ENCODE measurements around the gene PCSK6. TPM values are rescaled to one million over a fixed set of nuclear protein-coding genes. Genes with fewer than 3 reads are reported as not detected.

The PCSK6 gene
- total RNA-seq, 2 experiments from 2014 or later = 0.57 TPM; not detected in 1

GRCh38 chr15:101501703-101502373 is 12.3 kb upstream of the PCSK6 start:
- Histone ChIP-seq H4K20me1 (ENCODE audit: insufficient read depth, low read length) (no peaks in the 10 kb centered on the region), H3K79me2 (ENCODE audit: insufficient read depth, low read depth, low read length) (no peaks in the 10 kb centered on the region), H3K9me2 (ENCODE audit: insufficient read depth, low read length) (no peaks in the 10 kb centered on the region), H3K4me1 (ENCODE audit: insufficient read depth, low read length, poor library complexity, severe bottlenecking) (no peaks in the 10 kb centered on the region), H3K27ac (ENCODE audit: low read depth, low read length, poor library complexity, severe bottlenecking) (no peak overlapping the region), H2AFZ (ENCODE audit: low read length) (no peak overlapping the region), H3K4me2 (ENCODE audit: low read length) (no peak overlapping the region), H3K9me3 (ENCODE audit: low read length) (no peaks in the 10 kb centered on the region), H3K4me3 (ENCODE audit: low read depth, low read length, poor library complexity, severe bottlenecking) (no peak overlapping the region), H3K36me3 (ENCODE audit: insufficient read depth, low read length) (no peaks in the 10 kb centered on the region)
- no TSS peak for BruUV-seq (replicated peaks)
- intact Hi-C loops (cut with micrococcal nuclease; ENCODE audit: unreplicated experiment) = loop anchor here (10.0 kb wide), 1 partner anchor 197 kb away; no protein-coding TSS in a partner anchor
- DNase-seq (ENCODE audit: low spot score) = peak; percentile 18
- TF ChIP-seq EZH2phosphoT487 (IDR thresholded peaks at IDR 0.05; ENCODE audit: borderline replicate concordance, low read depth, low read length) = no peak
- TF ChIP-seq, protein P1, sequence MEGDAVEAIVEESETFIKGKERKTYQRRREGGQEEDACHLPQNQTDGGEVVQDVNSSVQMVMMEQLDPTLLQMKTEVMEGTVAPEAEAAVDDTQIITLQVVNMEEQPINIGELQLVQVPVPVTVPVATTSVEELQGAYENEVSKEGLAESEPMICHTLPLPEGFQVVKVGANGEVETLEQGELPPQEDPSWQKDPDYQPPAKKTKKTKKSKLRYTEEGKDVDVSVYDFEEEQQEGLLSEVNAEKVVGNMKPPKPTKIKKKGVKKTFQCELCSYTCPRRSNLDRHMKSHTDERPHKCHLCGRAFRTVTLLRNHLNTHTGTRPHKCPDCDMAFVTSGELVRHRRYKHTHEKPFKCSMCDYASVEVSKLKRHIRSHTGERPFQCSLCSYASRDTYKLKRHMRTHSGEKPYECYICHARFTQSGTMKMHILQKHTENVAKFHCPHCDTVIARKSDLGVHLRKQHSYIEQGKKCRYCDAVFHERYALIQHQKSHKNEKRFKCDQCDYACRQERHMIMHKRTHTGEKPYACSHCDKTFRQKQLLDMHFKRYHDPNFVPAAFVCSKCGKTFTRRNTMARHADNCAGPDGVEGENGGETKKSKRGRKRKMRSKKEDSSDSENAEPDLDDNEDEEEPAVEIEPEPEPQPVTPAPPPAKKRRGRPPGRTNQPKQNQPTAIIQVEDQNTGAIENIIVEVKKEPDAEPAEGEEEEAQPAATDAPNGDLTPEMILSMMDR (conservative IDR thresholded peaks at IDR 0.05; ENCODE audit: low read length) = peak; percentile 67
- ChIA-PET POLR2A (interaction anchor here (1.4 kb wide), 1 partner anchor 9 kb away, joined by 3 read pairs; no protein-coding TSS in a partner anchor), CTCF (ENCODE audit: unreplicated experiment) (no interaction called here)

GRCh38 chr15:101500865-101501551 is 11.5 kb upstream of the PCSK6 start:
- no TSS peak for BruUV-seq (replicated peaks)
- no peak overlapping the region for H3K4me3 ChIP-seq (ENCODE audit: low read depth, low read length, poor library complexity, severe bottlenecking)
- H2AFZ ChIP-seq (ENCODE audit: low read length) = no peak overlapping the region
- no peak overlapping the region for H3K27ac ChIP-seq (ENCODE audit: low read depth, low read length, poor library complexity, severe bottlenecking)
- no peaks in the 10 kb centered on the region for H3K79me2 ChIP-seq (ENCODE audit: insufficient read depth, low read depth, low read length)
- ChIA-PET CTCF (ENCODE audit: unreplicated experiment) (no interaction called here), POLR2A (interaction anchor here (1.4 kb wide), 1 partner anchor 10 kb away, joined by 3 read pairs; no protein-coding TSS in a partner anchor)
- no peaks in the 10 kb centered on the region for H4K20me1 ChIP-seq (ENCODE audit: insufficient read depth, low read length)
- no peaks in the 10 kb centered on the region for H3K4me1 ChIP-seq (ENCODE audit: insufficient read depth, low read length, poor library complexity, severe bottlenecking)
- no peaks in the 10 kb centered on the region for H3K9me2 ChIP-seq (ENCODE audit: insufficient read depth, low read length)
- H3K4me2 ChIP-seq (ENCODE audit: low read length) = no peak overlapping the region
- no peak for TF ChIP-seq EZH2phosphoT487 (IDR thresholded peaks at IDR 0.05; ENCODE audit: borderline replicate concordance, low read depth, low read length)
- TF ChIP-seq, protein P1 (conservative IDR thresholded peaks at IDR 0.05; ENCODE audit: low read length) = no peak
- no peaks in the 10 kb centered on the region for H3K9me3 ChIP-seq (ENCODE audit: low read length)
- H3K36me3 ChIP-seq (ENCODE audit: insufficient read depth, low read length) = no peaks in the 10 kb centered on the region
- intact Hi-C loops (cut with micrococcal nuclease; ENCODE audit: unreplicated experiment) = loop anchor here (10.0 kb wide), 1 partner anchor 196 kb away; no protein-coding TSS in a partner anchor
- DNase-seq (ENCODE audit: low spot score) = no peak
